Measurements from ENCODE around the gene ZNF544. TPM values are rescaled to one million over a fixed set of nuclear protein-coding genes. Genes with fewer than 3 reads are reported as not detected.
A peak's percentile ranks its signal among the peaks of the same experiment; 100 is the strongest.

Gene ZNF544
- total and polyA plus RNA-seq, 2 of the 8 experiments (the other 6 are each of a cell fraction or from before 2014, with no cell fraction given) = 48.8 to 60.8 TPM

GRCh38 chr19:58305065-58305931, 76.6 kb downstream of the ZNF544 start, which contains the start of gene ERVK3-1:
TSS of gene ERVK3-1 (plus strand) at chr19:58305377. CDS start at chr19:58312169, 6,792 bp downstream.
- no peak within 1 kb of the TSS for H3K4ac ChIP-seq (replicated peaks; ENCODE audit: insufficient read length, low read depth, low read length)
- DNase-seq (ENCODE audit: low read depth in 1 of 2, low spot score in 2 of 2) = peak; percentile 83 to 91
- H2BK5ac ChIP-seq (ENCODE audit: low read depth, low read length) = peak within 1 kb of the TSS; percentile 84; the same call in 1 of the 2 replicates
- H4K8ac ChIP-seq (ENCODE audit: extremely low read depth, insufficient read depth, low read length) = peak within 1 kb of the TSS; percentile 66; the same call in 1 of the 2 replicates
- peak within 1 kb of the TSS; percentile 63 for H3K27ac ChIP-seq (ENCODE audit: low read depth, low read length)
- peaks cover 6% of the 10 kb centered on the region for H3K23me2 ChIP-seq (ENCODE audit: low read depth, low read length)
- peaks cover 5 to 7% of the 10 kb centered on the region in 2 experiments for H4K20me1 ChIP-seq (replicated peaks in 1 of 2; ENCODE audit: control insufficient read depth in 1 of 2, insufficient read depth in 2 of 2, low read length in 2 of 2)
- peaks cover 0 to 13% of the 10 kb centered on the region in 2 experiments; a peak in 1 of 4 replicates for H3K79me2 ChIP-seq (ENCODE audit: control insufficient read depth in 1 of 2, insufficient read depth in 2 of 2, low read length in 2 of 2)
- ChIA-PET CTCF (ENCODE audit: partially characterized antibody) (interaction anchor here (1.5 kb wide), 1 partner anchor 112 kb away, joined by 3 read pairs; no protein-coding TSS in a partner anchor), POLR2A (ENCODE audit: partially characterized antibody) (interaction anchor here (0.7 to 2.6 kb wide), 23 partner anchors 8 to 122 kb away, joined by 3 to 14 read pairs (median 4); partner anchors contain the start of genes ZNF274, ZNF544, ZNF8 and ZSCAN22)
- no peak within 1 kb of the TSS for H3K18ac ChIP-seq (ENCODE audit: extremely low read depth, low read length)
- H3K27me3 ChIP-seq (replicated peaks in 1 of 4; ENCODE audit: control insufficient read depth in 3 of 4, extremely low read depth in 1 of 4, insufficient read depth in 3 of 4, low read length in 3 of 4) = no peaks in the 10 kb centered on the region
- no peaks in the 10 kb centered on the region; the same call in 1 of the 2 replicates for H3K79me1 ChIP-seq (ENCODE audit: low read depth, low read length)
- H2AFZ ChIP-seq (ENCODE audit: low read length) = peak within 1 kb of the TSS; percentile 86; the same call in 1 of the 2 replicates
- peaks cover 2 to 24% (median 15%) of the 10 kb centered on the region in 4 experiments; a peak in 6 of 8 replicates for H3K36me3 ChIP-seq (ENCODE audit: control insufficient read depth in 2 of 4, insufficient read depth in 4 of 4, low read length in 3 of 4)
- no peak within 1 kb of the TSS for H3K14ac ChIP-seq (ENCODE audit: insufficient read length)
- H2BK20ac ChIP-seq (ENCODE audit: low read length) = no peak within 1 kb of the TSS
- peaks cover 0 to 3% (median 1%) of the 10 kb centered on the region in 4 experiments; a peak in 3 of 7 replicates for H3K4me1 ChIP-seq (replicated peaks in 1 of 4; ENCODE audit: control insufficient read depth in 3 of 4, insufficient read depth in 4 of 4, low read length in 3 of 4)
- H3K9ac ChIP-seq (replicated peaks in 1 of 4; ENCODE audit: extremely low read depth in 1 of 4, low read depth in 3 of 4, low read length in 3 of 4) = peak within 1 kb of the TSS; percentile 56 to 93 (median 74)
- no peak within 1 kb of the TSS for H2BK15ac ChIP-seq (ENCODE audit: low read length)
- 1% methylated on average over 52 of the region's 55 CpGs; no CpG with 5 or more reads in 1 of the 2 experiments for WGBS, 2 experiments (ENCODE audit: extremely low coverage in 1 of 2, insufficient coverage in 1 of 2, insufficient read length in 1 of 2, insufficient replicate concordance in 2 of 2, low coverage in 1 of 2, low lambda C conversion rate in 2 of 2, missing lambda C conversion rate in 1 of 2)
- no peak within 1 kb of the TSS for H2BK120ac ChIP-seq (replicated peaks; ENCODE audit: low read depth, low read length)
- FAIRE-seq = peak; percentile 80
- H3K23ac ChIP-seq (ENCODE audit: insufficient read length) = no peak within 1 kb of the TSS
- H2AK5ac ChIP-seq (ENCODE audit: low read depth, low read length) = no peak within 1 kb of the TSS
- H4K91ac ChIP-seq (replicated peaks; ENCODE audit: insufficient read length, low read length) = peak within 1 kb of the TSS; percentile 88
- H4K5ac ChIP-seq (ENCODE audit: insufficient read length, low read depth, low read length) = peak within 1 kb of the TSS; percentile 93
- H3K4me2 ChIP-seq (ENCODE audit: insufficient read depth in 1 of 2, low read depth in 2 of 2, low read length in 2 of 2) = peak within 1 kb of the TSS; percentile 89 to 90
- H3K56ac ChIP-seq (replicated peaks; ENCODE audit: insufficient read length, low read depth, low read length) = no peak within 1 kb of the TSS
- H2BK12ac ChIP-seq (ENCODE audit: low read depth, low read length) = no peak within 1 kb of the TSS
- H3K4me3 ChIP-seq (ENCODE audit: extremely low read depth in 1 of 4, insufficient read depth in 2 of 4, low read depth in 3 of 4, low read length in 4 of 4) = peak within 1 kb of the TSS; percentile 87 to 99 (median 98)
- no peaks in the 10 kb centered on the region for H3K9me3 ChIP-seq (ENCODE audit: insufficient read depth in 2 of 2, low read depth in 1 of 2, low read length in 1 of 2)
- TF ChIP-seq RBBP5 (IDR thresholded peaks at IDR 0.05; ENCODE audit: borderline replicate concordance, low read depth, low read length) (peak; percentile 59; the same call in 1 of the 2 replicates), GABPA (IDR thresholded peaks at IDR 0.05; ENCODE audit: borderline replicate concordance, insufficient read depth, low read length) (peak; percentile 93), SAP30 (IDR thresholded peaks at IDR 0.05; ENCODE audit: insufficient read depth, insufficient replicate concordance, low read length) (peak; percentile 62), ASH2L (IDR thresholded peaks at IDR 0.05; ENCODE audit: low read length) (peak; percentile 80), YY1 (IDR thresholded peaks at IDR 0.05; ENCODE audit: low read depth, low read length) (peak; percentile 83; the same call in 1 of the 2 replicates), EGR1 (IDR thresholded peaks at IDR 0.05; ENCODE audit: borderline replicate concordance, low read depth, low read length) (peak; percentile 44; the same call in 1 of the 2 replicates), CBX8 (IDR thresholded peaks at IDR 0.05; ENCODE audit: borderline replicate concordance, low read depth, low read length) (no peak), SIX5 (IDR thresholded peaks at IDR 0.05; ENCODE audit: low read depth, low read length) (peak; percentile 94), RFX5 (IDR thresholded peaks at IDR 0.05; ENCODE audit: borderline replicate concordance, low read depth, low read length) (no peak), HDAC2 (IDR thresholded peaks at IDR 0.05; ENCODE audit: borderline replicate concordance in 1 of 2, low read depth in 2 of 2, low read length in 2 of 2) (peak in 1 of 2 experiments; percentile 72; a peak in 1 of 4 replicates)

Measured in H1 (cell line).